WTC11 (cell line): ENCODE measurements around the gene SLC12A8.

Experiments
- AFF4 ChIP-seq: sonication (generic); formaldehyde crosslinking; IDR thresholded peaks from 2 replicates; pipeline ENCODE4 v1.8.1; 2023; ENCODE audit warnings: mild to moderate bottlenecking, missing genetic modification reagents, borderline replicate concordance
- ATF1 ChIP-seq: sonication (generic); formaldehyde crosslinking; IDR thresholded peaks from 2 replicates; pipeline ENCODE4 v1.8.1; 2023; ENCODE audit warnings: mild to moderate bottlenecking, moderate library complexity, missing genetic modification reagents
- ATF2 ChIP-seq: sonication (generic); formaldehyde crosslinking; IDR thresholded peaks from 2 replicates; pipeline ENCODE4 v1.8.1; 2022; ENCODE audit warnings: low read depth, missing genetic modification reagents, borderline replicate concordance
- ATF3 ChIP-seq: sonication (generic); formaldehyde crosslinking; conservative IDR thresholded peaks from 2 replicates; pipeline ENCODE4 v1.8.1; 2022; ENCODE audit warnings: mild to moderate bottlenecking, missing genetic modification reagents
- CBFB ChIP-seq: sonication (generic); formaldehyde crosslinking; IDR thresholded peaks from 2 replicates; pipeline ENCODE4 v1.8.1; 2022; ENCODE audit warnings: mild to moderate bottlenecking, low read depth, missing genetic modification reagents
- CTCF ChIP-seq: fragments of 200-600 bp; IDR thresholded peaks from 2 replicates; pipeline ENCODE4 v1.8.0; 2022; ENCODE audit warnings: antibody characterized with exemption
- JAZF1 ChIP-seq: fragments of 250-450 bp; sonication (Bioruptor Pico); IDR thresholded peaks from 2 replicates; pipeline ENCODE4 v1.9.0; 2021; ENCODE audit warnings: moderate library complexity, mild to moderate bottlenecking, inconsistent platforms
- MLX ChIP-seq: sonication (generic); formaldehyde crosslinking; IDR thresholded peaks from 2 replicates; pipeline ENCODE4 v1.8.1; 2023; ENCODE audit warnings: mild to moderate bottlenecking, missing genetic modification reagents, moderate library complexity
- MYBL2 ChIP-seq: sonication (generic); formaldehyde crosslinking; IDR thresholded peaks from 2 replicates; pipeline ENCODE4 v1.8.1; 2023; ENCODE audit warnings: mild to moderate bottlenecking, moderate library complexity, missing genetic modification reagents
- NR1H2 ChIP-seq: sonication (generic); formaldehyde crosslinking; IDR thresholded peaks from 2 replicates; pipeline ENCODE4 v1.9.0; 2021; ENCODE audit warnings: mild to moderate bottlenecking, moderate library complexity, missing genetic modification reagents
- SP1 ChIP-seq: sonication (generic); formaldehyde crosslinking; conservative IDR thresholded peaks from 2 replicates; pipeline ENCODE4 v1.8.1; 2022; ENCODE audit warnings: missing genetic modification reagents
- TCF7 ChIP-seq: sonication (generic); formaldehyde crosslinking; IDR thresholded peaks from 2 replicates; pipeline ENCODE4 v1.8.0; 2022; ENCODE audit warnings: mild to moderate bottlenecking, low read depth, missing genetic modification reagents, moderate library complexity
- ZBTB21 ChIP-seq: sonication (generic); formaldehyde crosslinking; IDR thresholded peaks from 2 replicates; pipeline ENCODE4 v1.8.1; 2023; ENCODE audit warnings: mild to moderate bottlenecking, missing genetic modification reagents, borderline replicate concordance

- TF ChIP-seq CBFB (no peak), CTCF (no peak), ZBTB21 (no peak), MLX (CRISPR knock-in tag) (no peak), TCF7 (CRISPR knock-in tag) (no peak), ATF3 (no peak), ATF1 (CRISPR knock-in tag) (no peak), NR1H2 (CRISPR knock-in tag) (no peak), ATF2 (no peak), MYBL2 (no peak), JAZF1 (CRISPR knock-in tag) (no peak), AFF4 (CRISPR knock-in tag) (no peak), SP1 (CRISPR knock-in tag) (no peak)
These were observed 150.9 kb downstream of the SLC12A8 start for GRCh38 chr3:125061646-125062045.
